ENCODE data around the gene CLEC16A. TPM values are rescaled to one million over a fixed set of nuclear protein-coding genes. Genes with fewer than 3 reads are reported as not detected.

Gene CLEC16A, protein sequence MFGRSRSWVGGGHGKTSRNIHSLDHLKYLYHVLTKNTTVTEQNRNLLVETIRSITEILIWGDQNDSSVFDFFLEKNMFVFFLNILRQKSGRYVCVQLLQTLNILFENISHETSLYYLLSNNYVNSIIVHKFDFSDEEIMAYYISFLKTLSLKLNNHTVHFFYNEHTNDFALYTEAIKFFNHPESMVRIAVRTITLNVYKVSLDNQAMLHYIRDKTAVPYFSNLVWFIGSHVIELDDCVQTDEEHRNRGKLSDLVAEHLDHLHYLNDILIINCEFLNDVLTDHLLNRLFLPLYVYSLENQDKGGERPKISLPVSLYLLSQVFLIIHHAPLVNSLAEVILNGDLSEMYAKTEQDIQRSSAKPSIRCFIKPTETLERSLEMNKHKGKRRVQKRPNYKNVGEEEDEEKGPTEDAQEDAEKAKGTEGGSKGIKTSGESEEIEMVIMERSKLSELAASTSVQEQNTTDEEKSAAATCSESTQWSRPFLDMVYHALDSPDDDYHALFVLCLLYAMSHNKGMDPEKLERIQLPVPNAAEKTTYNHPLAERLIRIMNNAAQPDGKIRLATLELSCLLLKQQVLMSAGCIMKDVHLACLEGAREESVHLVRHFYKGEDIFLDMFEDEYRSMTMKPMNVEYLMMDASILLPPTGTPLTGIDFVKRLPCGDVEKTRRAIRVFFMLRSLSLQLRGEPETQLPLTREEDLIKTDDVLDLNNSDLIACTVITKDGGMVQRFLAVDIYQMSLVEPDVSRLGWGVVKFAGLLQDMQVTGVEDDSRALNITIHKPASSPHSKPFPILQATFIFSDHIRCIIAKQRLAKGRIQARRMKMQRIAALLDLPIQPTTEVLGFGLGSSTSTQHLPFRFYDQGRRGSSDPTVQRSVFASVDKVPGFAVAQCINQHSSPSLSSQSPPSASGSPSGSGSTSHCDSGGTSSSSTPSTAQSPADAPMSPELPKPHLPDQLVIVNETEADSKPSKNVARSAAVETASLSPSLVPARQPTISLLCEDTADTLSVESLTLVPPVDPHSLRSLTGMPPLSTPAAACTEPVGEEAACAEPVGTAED
- 22.1 TPM for total RNA-seq

DNA sequence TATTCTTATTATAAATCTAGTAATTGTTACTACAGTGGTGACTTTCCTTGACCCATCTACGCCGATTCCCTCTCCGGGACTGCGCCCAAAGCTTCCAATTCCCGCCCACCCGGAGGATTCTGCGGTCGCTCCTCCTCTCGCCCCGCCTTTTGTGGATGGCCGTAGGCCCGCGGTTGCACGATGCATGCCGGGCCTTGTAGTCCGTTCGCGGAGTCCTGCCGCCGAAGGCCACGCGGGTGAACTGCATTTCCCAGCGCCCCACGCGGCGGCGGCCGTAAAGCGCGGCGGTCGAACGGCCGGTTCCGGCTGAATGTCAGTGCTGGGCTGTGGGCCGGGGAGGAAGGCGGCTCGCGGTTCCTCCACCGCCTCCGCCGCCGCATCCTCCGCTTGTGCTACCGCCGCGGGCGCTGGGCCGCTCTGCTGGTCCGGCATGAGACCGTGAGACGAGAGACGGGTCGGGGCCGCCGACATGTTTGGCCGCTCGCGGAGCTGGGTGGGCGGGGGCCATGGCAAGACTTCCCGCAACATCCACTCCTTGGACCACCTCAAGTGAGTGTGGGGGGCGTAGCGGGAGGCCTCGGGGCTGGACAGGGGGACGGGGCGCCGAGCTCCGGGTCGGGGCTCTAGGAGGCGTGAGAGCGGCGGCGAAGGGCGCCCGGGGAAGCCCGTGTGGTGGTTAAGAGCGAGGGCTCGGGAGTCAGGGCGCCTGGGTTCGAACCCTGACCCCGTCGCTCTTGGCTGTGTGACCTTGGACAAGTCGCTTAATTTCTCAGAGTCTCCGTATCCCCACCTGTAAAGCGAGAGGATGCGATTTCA lies at the start of gene CLEC16A:
CLEC16A (plus strand) TSS at position 316 of the 816 bp plus-strand sequence; CDS start at position 470, 154 bp downstream.
- DNase-seq = peak; percentile 98

DNA sequence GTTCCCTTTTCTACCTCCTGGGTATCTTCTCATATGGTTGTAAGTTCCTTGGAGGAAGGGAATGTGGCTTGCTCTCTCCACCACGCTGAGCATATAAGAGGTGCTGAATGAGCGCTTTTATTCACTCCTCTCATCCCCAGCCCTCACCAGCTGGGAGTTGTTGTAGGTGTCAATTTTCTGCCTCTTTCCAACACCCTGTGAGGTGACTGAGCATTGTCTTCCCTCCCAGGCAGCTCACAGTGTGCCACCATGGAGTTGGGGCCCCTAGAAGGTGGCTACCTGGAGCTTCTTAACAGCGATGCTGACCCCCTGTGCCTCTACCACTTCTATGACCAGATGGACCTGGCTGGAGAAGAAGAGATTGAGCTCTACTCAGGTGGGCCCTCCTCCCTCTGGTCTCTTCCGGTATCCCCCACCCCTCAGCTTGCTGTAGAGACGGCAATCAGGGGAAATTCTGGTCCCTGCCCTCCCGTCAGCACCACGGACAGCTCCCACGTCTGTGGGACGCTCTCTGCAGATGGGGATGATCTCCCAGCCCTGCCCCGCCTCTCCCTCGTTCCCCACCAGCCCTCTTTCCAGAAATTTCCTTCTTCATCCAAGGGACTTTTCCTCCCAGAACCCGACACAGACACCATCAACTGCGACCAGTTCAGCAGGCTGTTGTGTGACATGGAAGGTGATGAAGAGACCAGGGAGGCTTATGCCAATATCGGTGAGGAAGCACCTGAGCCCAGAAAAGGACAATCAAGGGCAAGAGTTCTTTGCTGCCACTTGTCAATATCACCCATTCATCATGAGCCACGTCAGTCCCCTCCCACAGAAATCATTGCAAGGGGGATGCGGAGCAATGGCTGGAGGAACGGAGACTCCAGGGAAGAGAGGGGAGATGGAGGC lies 49.1 kb upstream of the CLEC16A start:
- peak; percentile 85 for DNase-seq

DNA sequence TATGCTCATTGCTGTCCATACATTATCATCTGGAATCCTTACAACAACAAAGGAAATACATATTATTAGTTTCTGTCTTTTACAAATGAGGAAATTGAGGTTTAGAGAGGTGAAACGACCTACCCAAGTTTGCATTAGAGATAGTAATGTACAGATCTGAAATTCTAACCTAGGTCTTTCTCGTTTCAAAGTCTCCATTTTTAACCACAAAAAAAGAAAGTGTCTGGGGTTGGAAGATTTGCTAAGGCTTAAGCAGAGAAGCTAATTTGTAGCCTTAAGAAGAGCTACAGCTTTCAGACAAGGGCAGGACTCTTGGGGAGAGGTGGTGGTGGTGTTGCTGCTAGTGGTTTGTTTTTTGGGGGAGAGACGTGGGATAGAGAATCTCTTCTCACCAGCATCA lies 48.2 kb upstream of the CLEC16A start:
- no peak for DNase-seq

DNA sequence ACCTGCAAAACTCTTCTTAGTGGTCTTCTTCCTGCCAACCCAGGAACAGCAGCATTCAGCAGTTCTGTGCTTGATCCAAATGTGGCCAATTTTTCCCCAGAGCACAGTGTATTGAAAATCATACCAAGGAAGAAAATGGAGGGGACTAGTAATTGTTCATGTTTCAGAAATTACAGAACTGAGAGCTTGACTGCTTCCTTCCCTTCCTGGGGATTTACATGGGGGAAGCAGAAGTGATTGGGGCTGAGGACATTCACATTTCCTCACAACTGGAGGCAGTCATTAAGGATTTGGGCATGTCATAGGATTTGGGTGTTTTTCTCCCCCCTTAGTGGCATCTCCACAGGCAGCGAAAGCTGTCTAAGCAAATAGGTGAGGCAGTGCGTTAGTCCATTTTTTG lies 47.6 kb upstream of the CLEC16A start:
- DNase-seq = no peak

DNA sequence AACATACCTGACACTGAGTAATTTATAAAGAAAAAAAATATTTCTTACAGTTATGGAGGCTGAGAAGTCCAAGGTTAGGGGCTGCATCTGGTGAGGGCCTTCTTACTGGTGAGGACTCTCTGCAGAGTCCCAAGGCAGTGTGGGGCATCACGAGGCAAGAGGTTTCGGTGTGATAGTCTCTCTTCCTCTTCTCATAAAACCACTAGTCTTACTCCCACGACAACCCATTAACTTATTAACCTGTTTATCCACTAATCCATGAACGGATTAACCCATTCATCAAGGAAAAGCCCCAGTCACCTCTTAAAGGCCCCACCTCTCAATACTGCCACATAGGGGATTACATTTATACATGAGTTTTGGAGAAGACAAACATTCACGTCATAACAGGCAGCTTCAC lies 47.2 kb upstream of the CLEC16A start:
- DNase-seq = no peak

DNA sequence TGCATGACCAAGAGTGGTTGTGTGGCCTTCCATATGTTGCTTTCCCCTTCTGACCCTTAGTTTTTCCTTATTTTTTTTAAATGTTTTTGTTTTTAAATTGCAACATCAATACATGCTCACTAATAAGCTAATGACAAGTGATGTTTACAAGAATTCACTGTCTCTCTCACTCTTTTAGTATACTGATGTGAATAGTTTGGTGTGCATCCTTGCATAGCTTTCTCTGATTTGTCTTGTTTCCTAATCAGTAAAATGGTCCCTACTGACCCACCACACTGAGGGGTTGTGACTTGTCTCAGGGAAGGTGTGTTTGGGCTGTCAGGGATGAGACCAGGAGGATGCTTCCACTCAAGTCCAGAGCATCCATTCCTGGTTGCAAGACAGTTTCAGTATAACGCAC lies 41.4 kb upstream of the CLEC16A start:
- no peak for DNase-seq

DNA sequence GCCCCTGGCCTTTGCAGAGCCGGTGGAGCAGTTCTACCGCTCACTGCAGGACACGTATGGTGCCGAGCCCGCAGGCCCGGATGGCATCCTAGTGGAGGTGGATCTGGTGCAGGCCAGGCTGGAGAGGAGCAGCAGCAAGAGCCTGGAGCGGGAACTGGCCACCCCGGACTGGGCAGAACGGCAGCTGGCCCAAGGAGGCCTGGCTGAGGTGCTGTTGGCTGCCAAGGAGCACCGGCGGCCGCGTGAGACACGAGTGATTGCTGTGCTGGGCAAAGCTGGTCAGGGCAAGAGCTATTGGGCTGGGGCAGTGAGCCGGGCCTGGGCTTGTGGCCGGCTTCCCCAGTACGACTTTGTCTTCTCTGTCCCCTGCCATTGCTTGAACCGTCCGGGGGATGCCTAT lies 37.9 kb upstream of the CLEC16A start:
- no peak for DNase-seq

DNA sequence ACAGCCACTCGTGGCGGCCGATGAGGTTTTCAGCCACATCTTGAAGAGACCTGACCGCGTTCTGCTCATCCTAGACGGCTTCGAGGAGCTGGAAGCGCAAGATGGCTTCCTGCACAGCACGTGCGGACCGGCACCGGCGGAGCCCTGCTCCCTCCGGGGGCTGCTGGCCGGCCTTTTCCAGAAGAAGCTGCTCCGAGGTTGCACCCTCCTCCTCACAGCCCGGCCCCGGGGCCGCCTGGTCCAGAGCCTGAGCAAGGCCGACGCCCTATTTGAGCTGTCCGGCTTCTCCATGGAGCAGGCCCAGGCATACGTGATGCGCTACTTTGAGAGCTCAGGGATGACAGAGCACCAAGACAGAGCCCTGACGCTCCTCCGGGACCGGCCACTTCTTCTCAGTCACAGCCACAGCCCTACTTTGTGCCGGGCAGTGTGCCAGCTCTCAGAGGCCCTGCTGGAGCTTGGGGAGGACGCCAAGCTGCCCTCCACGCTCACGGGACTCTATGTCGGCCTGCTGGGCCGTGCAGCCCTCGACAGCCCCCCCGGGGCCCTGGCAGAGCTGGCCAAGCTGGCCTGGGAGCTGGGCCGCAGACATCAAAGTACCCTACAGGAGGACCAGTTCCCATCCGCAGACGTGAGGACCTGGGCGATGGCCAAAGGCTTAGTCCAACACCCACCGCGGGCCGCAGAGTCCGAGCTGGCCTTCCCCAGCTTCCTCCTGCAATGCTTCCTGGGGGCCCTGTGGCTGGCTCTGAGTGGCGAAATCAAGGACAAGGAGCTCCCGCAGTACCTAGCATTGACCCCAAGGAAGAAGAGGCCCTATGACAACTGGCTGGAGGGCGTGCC lies 37.2 kb upstream of the CLEC16A start:
- DNase-seq = no peak

DNA sequence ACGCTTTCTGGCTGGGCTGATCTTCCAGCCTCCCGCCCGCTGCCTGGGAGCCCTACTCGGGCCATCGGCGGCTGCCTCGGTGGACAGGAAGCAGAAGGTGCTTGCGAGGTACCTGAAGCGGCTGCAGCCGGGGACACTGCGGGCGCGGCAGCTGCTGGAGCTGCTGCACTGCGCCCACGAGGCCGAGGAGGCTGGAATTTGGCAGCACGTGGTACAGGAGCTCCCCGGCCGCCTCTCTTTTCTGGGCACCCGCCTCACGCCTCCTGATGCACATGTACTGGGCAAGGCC lies 36.7 kb upstream of the CLEC16A start:
- no peak for DNase-seq

DNA sequence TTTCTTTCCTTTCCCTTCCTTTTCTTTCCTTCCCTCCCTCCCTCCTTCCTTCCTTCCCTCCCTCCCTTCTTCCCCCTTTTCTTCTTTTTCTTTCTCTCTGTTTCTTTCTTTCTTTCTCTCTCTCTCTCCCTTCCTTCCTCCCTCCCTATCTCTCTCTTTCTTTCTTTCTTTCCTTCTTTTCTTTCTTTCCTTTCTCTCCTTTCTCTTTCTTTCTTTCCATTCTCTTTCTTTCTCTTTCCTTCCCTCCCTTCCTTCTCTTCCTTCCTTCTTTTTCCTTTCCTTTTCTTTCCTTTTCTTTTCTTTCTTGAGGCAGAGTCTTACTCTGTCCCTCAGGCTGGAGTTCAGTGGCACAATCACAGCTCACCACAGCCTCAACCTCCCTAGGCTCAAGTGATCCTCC lies 33.1 kb upstream of the CLEC16A start:
- no peak for DNase-seq

DNA sequence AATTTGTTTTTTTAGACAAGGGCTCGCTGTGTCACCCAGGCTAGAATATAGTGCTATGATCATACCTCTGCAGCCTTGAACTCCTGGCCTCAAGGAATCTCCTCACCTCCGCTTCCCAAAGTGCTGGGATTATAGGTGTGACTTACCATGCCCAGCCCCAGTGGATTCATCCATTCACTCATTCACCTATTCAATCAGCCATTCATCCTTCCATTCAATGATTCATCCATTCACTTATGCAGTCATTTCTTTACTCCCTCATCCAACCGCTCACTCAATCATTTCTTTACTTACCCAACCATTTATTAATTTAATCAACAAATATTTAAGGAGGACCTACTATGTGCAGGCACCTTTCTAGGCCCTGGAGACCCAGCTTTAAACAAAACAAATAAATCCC lies 27.8 kb upstream of the CLEC16A start:
- no peak for DNase-seq

DNA sequence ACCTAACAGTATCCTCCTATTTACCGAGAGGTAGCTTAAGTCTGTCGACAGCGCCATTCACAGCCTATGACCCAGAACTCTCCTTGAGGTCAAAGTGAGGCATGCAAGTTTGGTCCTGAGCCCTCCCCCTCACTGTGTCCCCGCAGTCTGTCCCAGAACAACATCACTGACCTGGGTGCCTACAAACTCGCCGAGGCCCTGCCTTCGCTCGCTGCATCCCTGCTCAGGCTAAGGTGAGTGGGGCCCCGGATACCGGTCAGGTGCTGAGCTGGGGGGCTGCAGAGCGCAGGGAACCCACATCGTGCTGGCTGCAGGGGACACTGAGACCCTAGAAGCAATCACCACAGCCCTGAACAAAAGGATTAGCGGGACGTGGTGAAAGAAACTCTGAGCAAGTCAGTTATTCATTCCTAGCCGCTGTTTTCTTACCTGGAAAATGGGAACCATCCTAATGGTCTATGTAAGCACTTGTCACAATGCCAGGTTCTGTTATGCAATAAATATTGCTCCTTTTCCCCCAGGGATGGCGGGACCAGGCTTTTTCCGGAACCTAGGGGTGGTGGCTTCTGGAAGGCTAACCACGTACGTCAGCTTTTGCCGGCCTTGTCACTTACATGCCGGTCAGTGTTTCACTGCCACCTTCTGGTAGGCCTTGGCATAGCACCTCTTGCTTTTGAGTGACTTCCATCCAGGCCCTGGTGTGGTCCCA lies 25.9 kb upstream of the CLEC16A start:
- DNase-seq = peak; percentile 95

DNA sequence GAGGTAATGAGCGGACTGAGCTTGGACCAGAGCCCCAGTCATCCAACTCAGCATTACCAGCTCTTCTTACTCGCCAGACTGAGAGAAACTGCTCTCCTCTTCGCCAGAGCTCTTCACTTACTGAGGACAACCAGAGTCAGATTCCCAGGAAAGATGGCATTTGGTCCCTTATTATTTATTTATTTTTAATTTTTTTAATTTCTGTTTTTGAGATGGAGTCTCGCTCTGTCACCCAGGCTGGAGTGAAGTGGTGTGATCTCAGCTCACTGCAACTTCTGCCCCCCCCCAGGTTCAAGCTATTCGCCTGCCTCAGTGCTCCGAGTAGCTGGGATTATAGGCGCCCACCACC lies 25.4 kb upstream of the CLEC16A start:
- DNase-seq = no peak

DNA sequence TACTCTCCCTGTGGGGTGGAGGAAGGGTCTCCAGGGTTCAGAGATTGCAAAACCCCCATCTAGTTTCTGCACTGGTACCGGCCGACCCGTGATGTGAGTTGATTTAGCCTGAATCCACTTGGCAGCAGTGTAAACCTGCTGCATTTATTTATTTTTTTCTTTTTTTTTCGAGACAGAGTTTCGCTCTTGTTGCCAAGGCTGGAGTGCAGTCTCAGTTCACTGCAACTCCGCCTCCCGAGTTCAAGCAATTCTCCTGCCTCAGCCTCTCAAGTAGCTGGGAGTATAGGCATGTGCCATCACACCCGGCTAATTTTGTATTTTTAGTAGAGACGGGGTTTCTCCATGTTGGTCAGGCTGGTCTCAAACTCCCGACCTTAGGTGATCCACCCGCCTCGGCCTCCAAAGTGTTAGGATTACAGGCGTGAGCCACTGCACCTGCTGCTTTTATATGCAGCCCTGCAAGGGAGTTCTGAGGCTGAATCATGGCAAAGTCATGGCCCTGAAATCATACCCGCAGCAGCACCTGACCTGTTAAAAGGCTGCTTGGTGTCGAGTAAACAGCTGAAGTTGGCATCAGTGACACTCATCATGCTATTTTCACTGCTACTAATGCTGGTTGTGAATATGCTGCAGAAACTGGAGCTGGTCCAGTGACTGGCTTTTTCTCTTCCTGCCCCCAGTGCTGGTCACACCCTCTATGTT lies 23.5 kb upstream of the CLEC16A start:
- peak; percentile 77 for DNase-seq

DNA sequence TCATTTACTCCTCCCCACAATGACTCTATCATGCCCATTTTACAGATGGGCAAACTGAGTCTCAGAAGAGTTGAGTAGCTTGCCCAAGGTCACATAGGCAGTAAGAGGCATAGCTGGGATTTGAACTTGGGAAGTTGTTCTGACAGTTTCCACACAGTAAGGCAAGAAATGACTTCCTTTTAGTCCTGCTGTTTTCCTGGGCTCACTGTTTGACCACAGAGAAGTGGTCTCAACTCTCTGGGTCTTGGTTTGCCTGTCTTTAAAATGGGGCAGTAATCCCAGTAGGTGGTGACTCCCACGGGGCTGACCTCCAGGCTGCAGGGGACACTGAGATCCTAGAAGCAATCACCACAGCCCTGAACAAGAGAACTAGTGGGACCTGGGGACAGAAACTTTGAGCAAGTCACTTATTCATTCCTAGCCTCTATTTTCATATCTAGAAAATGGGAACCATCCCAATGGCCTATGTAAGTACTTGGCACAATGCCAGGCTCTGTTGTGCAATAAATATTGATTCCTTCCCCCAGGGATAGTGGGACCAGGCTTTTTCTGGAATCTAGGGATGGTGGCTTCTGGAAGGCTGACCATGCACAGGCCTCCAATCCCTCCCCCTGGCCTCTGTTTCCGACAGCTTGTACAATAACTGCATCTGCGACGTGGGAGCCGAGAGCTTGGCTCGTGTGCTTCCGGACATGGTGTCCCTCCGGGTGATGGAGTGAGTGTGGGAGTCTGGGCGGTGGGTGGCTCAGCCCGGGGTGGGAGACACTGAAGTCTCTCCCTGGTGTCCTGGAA lies 22.6 kb upstream of the CLEC16A start:
- DNase-seq = no peak

DNA sequence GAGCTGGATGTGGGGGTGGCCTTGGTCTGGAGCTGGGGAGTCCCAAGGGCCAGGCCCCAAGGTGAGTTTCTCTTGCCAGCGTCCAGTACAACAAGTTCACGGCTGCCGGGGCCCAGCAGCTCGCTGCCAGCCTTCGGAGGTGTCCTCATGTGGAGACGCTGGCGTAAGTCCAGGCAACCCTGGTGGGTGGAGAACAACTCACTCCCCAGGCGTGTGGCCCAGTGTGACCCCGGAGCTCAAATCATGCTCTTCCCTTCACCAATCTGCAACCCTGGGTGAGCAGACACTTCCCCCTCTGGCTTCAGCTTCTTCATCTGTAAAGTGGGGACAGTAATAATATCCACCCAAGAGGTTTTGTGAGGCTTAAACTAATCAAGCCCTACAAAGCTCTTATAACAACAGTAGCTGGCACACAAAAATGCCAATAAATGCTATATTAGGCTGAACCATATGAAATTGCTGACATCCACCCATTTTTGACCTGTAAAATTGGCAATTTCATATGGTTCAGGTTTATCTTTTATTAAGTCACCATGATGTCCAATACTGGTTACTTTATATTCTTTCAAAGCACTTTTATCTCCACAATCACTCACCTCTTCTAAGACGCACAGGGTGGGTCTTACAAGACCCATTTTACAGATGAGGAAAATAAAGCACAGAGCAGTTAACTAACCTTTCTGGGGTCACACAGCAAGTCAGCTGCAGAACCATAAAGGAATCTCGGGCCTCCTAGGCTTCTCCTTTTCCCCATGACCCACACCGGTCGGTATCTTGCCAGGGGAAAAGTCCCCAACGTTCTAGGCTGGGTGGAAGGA lies 21.8 kb upstream of the CLEC16A start:
- DNase-seq = no peak

DNA sequence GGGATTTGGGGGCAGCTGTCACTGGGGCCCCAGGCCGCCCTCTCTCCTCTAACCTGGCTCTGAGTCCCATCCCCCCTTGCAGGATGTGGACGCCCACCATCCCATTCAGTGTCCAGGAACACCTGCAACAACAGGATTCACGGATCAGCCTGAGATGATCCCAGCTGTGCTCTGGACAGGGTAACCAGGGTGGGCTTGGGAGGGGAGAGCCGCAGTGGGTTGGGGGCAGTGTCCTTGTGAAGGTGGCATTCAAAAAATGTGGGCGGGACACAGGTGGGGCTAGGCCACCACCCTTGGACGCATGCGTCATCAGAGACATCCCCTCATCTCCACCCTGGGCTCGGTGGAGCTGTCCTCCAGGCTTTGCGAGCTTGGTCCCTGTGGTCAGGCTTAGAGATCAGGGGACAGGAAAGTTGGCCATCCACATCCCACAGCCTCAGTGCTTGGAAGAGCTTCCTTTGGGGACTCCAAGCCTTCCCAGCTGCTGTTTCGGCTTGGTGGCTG lies 21.2 kb upstream of the CLEC16A start:
- DNase-seq = no peak
